Caco-2 (cell line): ENCODE results near the gene SNPH. TPM values are rescaled to one million over a fixed set of nuclear protein-coding genes. Genes with fewer than 3 reads are reported as not detected.

Source experiments
- BruUV-seq: library from RNA; stranded (reverse); fragments of 400-500 nt; replicated peaks from 2 replicates; lab custom pipeline; 2021; lab: Mats Ljungman, UMichigan
- CTCF ChIA-PET: fragments of 300-600 bp; sonication (Branson Sonifier 250); formaldehyde crosslinking; loops from one replicate; lab custom pipeline; 2022; ENCODE audit warnings: antibody characterized with exemption; lab: Charles Lee
- POLR2A ChIA-PET: fragments of 300-600 bp; sonication (Branson Sonifier 250); formaldehyde crosslinking; loops from one replicate; lab custom pipeline; 2022; ENCODE audit warnings: antibody characterized with exemption; lab: Charles Lee
- DNase-seq, 2 experiments: peaks; one replicate each; pipeline versions ENCODE4 v3.0.0 to v3.0.0-alpha.2; 2020 to 2022
- H3K27me3 ChIP-seq: replicated peaks from 2 replicates; pipeline ENCODE4 v1.6.0; 2011; ENCODE audit warnings: low read length; ENCODE audit not compliant: control insufficient read depth, insufficient read depth
- H3K36me3 ChIP-seq: 2 replicates; pipeline ENCODE4 v1.5.1; 2011; ENCODE audit warnings: low read length; ENCODE audit not compliant: control insufficient read depth, insufficient read depth
- H3K4me1 ChIP-seq: fragments of 250-450 bp; sonication (Bioruptor Pico); 2 replicates; pipeline ENCODE4 v1.5.1; 2020; ENCODE audit warnings: mild to moderate bottlenecking
- H3K4me3 ChIP-seq: 2 replicates; pipeline ENCODE4 v1.5.1; 2011; ENCODE audit warnings: low read depth, mild to moderate bottlenecking, control low read depth, low read length
- H3K9me3 ChIP-seq: fragments of 250-450 bp; sonication (Bioruptor Pico); 2 replicates; pipeline ENCODE4 v1.5.1; 2020; ENCODE audit warnings: mild to moderate bottlenecking, moderate library complexity
- H3K27ac Mint-ChIP-seq: one replicate; pipeline ENCODE4 v1.8.0; 2022; ENCODE audit warnings: mixed read lengths; ENCODE audit not compliant: unreplicated experiment
- H3K27me3 Mint-ChIP-seq: one replicate; pipeline ENCODE4 v1.8.0; 2022; ENCODE audit warnings: mixed read lengths; ENCODE audit not compliant: insufficient read depth, unreplicated experiment
- H3K36me3 Mint-ChIP-seq: one replicate; pipeline ENCODE4 v1.8.0; 2022; ENCODE audit warnings: mild to moderate bottlenecking, mixed read lengths; ENCODE audit not compliant: insufficient read depth, unreplicated experiment
- H3K4me1 Mint-ChIP-seq: one replicate; pipeline ENCODE4 v1.8.0; 2022; ENCODE audit warnings: low read depth, mixed read lengths; ENCODE audit not compliant: unreplicated experiment
- H3K4me3 Mint-ChIP-seq: one replicate; pipeline ENCODE4 v1.8.0; 2022; ENCODE audit warnings: mild to moderate bottlenecking, moderate library complexity, mixed read lengths; ENCODE audit not compliant: unreplicated experiment
- H3K9me3 Mint-ChIP-seq: one replicate; pipeline ENCODE4 v1.8.0; 2022; ENCODE audit warnings: mixed read lengths; ENCODE audit not compliant: unreplicated experiment
- intact Hi-C: fragments of 100-400 bp; cut with micrococcal nuclease; formaldehyde crosslinking; loops from one replicate; pipeline ENCODE4 v1.10.0; 2022; ENCODE audit not compliant: unreplicated experiment
- total RNA-seq: library from RNA; stranded (reverse); gene quantifications from 2 replicates; pipeline ENCODE4 v1.2.3, GENCODE V29; 2022
- TF ChIP-seq, protein P1 (sequence below), 2 experiments: fragments of 200-600 bp in 1 of 2; IDR thresholded peaks; 1 replicate in 1 of 2; 2 replicates in 1 of 2; pipeline versions ENCODE4 v1.5.1 to v1.8.0; 2011 to 2022; ENCODE audit warnings: antibody characterized with exemption in 1 of 2, control low read depth in 1 of 2, inconsistent platforms in 1 of 2, low read depth in 1 of 2, low read length in 1 of 2, mild to moderate bottlenecking in 1 of 2, moderate library complexity in 1 of 2; ENCODE audit not compliant: insufficient read depth in 1 of 2, severe bottlenecking in 1 of 2, unreplicated experiment in 1 of 2

Gene SNPH
- total RNA-seq, 1 experiment from 2014 or later: 0.36 TPM

DNA sequence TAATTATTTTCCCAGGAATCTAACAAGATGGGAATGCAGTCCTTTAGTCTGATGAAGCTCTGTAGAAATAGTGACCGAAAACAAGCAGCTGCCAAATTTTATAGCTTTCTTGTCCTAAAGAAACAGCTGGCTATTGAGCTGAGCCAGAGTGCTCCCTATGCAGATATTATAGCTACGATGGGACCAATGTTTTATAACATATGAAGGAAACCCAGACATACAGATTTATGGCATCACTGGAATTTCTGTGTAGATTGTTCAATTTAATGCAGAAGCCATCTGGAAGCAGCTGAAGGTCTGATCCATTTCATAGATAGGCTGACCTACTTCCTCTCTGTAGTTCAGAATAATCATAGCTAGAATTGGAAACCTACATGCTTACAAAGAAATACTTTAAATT lies 11.8 kb upstream of the SNPH start:
- Histone ChIP-seq H3K4me1 (no peaks in the 10 kb centered on the region), H3K4me3 (no peak overlapping the region), H3K36me3 (no peaks in the 10 kb centered on the region), H3K9me3 (peaks cover 13% of the 10 kb centered on the region), H3K27me3 (no peaks in the 10 kb centered on the region)
- Mint-ChIP-seq H3K27ac (no peak overlapping the region), H3K4me3 (no peak overlapping the region), H3K36me3 (no peaks in the 10 kb centered on the region), H3K9me3 (peaks cover 14% of the 10 kb centered on the region), H3K27me3 (peaks cover 10% of the 10 kb centered on the region), H3K4me1 (no peaks in the 10 kb centered on the region)
- no TSS peak for BruUV-seq
- DNase-seq: no peak
- intact Hi-C loops: no loop called here
- ChIA-PET CTCF (no interaction called here), POLR2A (no interaction called here)
- TF ChIP-seq, protein P1, sequence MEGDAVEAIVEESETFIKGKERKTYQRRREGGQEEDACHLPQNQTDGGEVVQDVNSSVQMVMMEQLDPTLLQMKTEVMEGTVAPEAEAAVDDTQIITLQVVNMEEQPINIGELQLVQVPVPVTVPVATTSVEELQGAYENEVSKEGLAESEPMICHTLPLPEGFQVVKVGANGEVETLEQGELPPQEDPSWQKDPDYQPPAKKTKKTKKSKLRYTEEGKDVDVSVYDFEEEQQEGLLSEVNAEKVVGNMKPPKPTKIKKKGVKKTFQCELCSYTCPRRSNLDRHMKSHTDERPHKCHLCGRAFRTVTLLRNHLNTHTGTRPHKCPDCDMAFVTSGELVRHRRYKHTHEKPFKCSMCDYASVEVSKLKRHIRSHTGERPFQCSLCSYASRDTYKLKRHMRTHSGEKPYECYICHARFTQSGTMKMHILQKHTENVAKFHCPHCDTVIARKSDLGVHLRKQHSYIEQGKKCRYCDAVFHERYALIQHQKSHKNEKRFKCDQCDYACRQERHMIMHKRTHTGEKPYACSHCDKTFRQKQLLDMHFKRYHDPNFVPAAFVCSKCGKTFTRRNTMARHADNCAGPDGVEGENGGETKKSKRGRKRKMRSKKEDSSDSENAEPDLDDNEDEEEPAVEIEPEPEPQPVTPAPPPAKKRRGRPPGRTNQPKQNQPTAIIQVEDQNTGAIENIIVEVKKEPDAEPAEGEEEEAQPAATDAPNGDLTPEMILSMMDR (IDR thresholded peaks at IDR 0.05; ENCODE audit: insufficient read depth in 1 of 2, low read depth in 1 of 2, low read length in 1 of 2, severe bottlenecking in 1 of 2, unreplicated experiment in 1 of 2): no peak

DNA sequence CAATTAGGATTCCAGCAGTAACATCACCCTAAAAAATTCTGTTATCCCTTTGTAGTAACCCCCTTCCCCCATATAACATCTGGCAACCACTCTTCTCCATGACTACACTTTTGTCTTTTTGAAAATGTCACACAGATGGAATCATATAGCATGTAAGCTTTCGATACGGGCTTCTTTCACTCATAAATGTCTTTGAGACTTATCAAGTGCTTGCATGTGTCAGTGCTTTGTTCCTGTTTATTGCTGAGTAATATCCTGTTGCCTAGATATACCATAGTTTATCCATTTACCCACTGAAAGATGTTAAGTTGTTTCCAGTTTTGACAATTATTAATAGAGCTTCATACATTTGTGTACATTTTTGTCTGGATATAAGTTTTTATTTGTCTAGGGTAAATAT lies 10.4 kb upstream of the SNPH start:
- H3K4me3 Mint-ChIP-seq: no peak overlapping the region
- intact Hi-C loops: no loop called here
- CTCF ChIA-PET: no interaction called here

DNA sequence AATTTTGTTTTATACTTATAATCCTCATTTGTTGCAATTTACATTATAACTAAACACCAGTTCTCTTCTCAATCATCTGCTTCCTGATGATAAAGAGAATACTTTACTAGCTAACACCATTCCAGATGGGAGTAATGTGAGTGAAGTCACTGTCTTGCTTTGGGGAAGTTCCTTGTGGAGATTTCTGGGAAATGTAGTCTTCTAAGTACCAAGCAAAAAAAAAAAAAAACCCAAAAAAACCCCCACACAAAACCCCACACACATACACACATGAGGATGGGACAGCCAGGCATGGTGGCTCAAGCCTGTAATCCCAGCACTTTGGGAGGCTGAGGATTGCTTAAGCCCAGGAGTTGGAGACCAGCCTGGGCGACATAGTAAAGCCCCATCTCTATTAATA lies 2.2 kb upstream of the SNPH start:
- Histone ChIP-seq H3K4me3 (no peak overlapping the region), H3K27me3 (no peaks in the 10 kb centered on the region), H3K9me3 (peaks cover 7% of the 10 kb centered on the region; the same call in 1 of the 2 replicates), H3K4me1 (no peaks in the 10 kb centered on the region), H3K36me3 (no peaks in the 10 kb centered on the region)
- no peak overlapping the region for H3K27ac Mint-ChIP-seq
- H3K4me1 Mint-ChIP-seq: no peaks in the 10 kb centered on the region
- no peak for DNase-seq
- intact Hi-C loops: loop anchor here (1.0 kb wide), 1 partner anchor 20 kb away; no protein-coding TSS in a partner anchor
- H3K36me3 Mint-ChIP-seq: no peaks in the 10 kb centered on the region
- CTCF ChIA-PET: no interaction called here
- BruUV-seq: no TSS peak
- H3K27me3 Mint-ChIP-seq: peaks cover 6% of the 10 kb centered on the region
- TF ChIP-seq, protein P1 (IDR thresholded peaks at IDR 0.05; ENCODE audit: insufficient read depth in 1 of 2, low read depth in 1 of 2, low read length in 1 of 2, severe bottlenecking in 1 of 2, unreplicated experiment in 1 of 2): no peak
- POLR2A ChIA-PET: no interaction called here
- no peak overlapping the region for H3K4me3 Mint-ChIP-seq
- H3K9me3 Mint-ChIP-seq: no peaks in the 10 kb centered on the region

More for the DNA sequence above, 10.4 kb upstream of the SNPH start:
- H3K4me1 Mint-ChIP-seq: no peaks in the 10 kb centered on the region
- H3K36me3 ChIP-seq: no peaks in the 10 kb centered on the region
- H3K4me1 ChIP-seq: no peaks in the 10 kb centered on the region
- no TSS peak for BruUV-seq
- POLR2A ChIA-PET: no interaction called here
- TF ChIP-seq, protein P1 (IDR thresholded peaks at IDR 0.05; ENCODE audit: insufficient read depth in 1 of 2, low read depth in 1 of 2, low read length in 1 of 2, severe bottlenecking in 1 of 2, unreplicated experiment in 1 of 2): no peak
- peaks cover 13% of the 10 kb centered on the region for H3K9me3 ChIP-seq
- no peaks in the 10 kb centered on the region for H3K27me3 ChIP-seq
- no peak overlapping the region for H3K27ac Mint-ChIP-seq
- H3K9me3 Mint-ChIP-seq: peaks cover 10% of the 10 kb centered on the region
- H3K4me3 ChIP-seq: no peak overlapping the region
- no peaks in the 10 kb centered on the region for H3K36me3 Mint-ChIP-seq
- H3K27me3 Mint-ChIP-seq: peaks cover 9% of the 10 kb centered on the region
- DNase-seq: no peak
